ENCODE results near the gene RPS19BP1. TPM values are rescaled to one million over a fixed set of nuclear protein-coding genes. Genes with fewer than 3 reads are reported as not detected.

RPS19BP1 gene, protein sequence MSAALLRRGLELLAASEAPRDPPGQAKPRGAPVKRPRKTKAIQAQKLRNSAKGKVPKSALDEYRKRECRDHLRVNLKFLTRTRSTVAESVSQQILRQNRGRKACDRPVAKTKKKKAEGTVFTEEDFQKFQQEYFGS
- 100 to 1,000 TPM in 4 of 6 donors, 10 to 100 TPM in 2; 71.2 to 168 (median 106) TPM for total RNA-seq

DNA sequence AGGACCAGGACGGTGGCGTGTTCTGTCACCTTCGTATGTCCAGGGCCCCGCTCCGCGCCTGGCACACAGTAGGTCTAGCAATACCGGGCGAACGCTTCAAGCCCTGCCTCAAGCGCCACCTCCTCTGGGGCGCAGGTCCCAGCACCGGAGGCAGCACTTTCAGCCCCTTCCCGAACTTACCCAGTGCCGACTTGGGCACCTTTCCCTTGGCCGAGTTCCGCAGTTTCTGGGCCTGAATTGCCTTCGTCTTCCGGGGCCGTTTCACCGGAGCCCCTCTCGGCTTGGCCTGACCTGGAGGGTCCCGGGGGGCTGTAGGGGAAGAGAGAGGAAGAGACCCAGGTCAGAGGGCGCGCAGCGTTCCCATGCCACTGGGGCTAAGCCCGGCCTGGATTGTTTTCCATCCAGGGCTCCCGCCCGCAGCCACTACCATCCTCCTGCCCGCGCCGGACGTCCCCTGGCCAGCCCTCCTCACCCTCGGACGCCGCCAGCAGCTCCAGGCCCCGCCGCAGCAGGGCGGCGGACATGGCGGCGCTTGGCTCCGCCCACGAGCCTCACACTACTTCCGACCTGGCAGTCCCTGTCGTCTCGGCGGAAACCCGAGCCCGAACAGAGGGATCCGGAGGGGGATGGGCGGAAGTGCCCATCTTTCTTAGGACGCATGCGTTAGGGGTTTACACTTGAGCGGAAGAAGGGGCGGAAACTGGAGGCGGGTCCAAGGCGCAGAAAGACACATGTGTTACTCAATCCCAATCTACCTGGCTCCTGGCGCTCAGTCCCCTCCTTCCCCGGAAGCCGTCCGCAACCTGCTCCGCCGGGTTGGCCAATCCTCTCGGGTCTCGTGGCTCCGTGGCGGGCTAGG is at the start of gene RPS19BP1:
TSS of gene RPS19BP1 (minus strand) at position 534 of the 859 bp plus-strand sequence. CDS start at position 524, 10 bp downstream.
- no peaks in the 10 kb centered on the region for H3K27me3 ChIP-seq
- peak; percentile 93 to 94 for ATAC-seq (ENCODE audit: low FRiP score in 2 of 2)
- peak within 1 kb of the TSS; percentile 62 to 96 (median 88) for H3K4me3 ChIP-seq
- DNase-seq: peak; percentile 95 to 99
- peak within 1 kb of the TSS; percentile 91 to 97 (median 94) for H3K27ac ChIP-seq
- WGBS, 2 donors: 0 to 1% methylated on average over 22 to 62 of the region's 67 CpGs
- peaks cover 50 to 63% (median 53%) of the 10 kb centered on the region in 4 donors for H3K4me1 ChIP-seq
- H3K36me3 ChIP-seq: peaks cover 2 to 32% (median 18%) of the 10 kb centered on the region in 4 donors
- TF ChIP-seq POLR2A (IDR thresholded peaks at IDR 0.05) (peak in 3 of 4 donors; percentile 44 to 93 (median 85)), POLR2AphosphoS5 (IDR thresholded peaks at IDR 0.05) (peak; percentile 94 to 95), EP300 (IDR thresholded peaks at IDR 0.05) (peak in 1 of 4 donors; percentile 72)
- TF ChIP-seq, protein P1, sequence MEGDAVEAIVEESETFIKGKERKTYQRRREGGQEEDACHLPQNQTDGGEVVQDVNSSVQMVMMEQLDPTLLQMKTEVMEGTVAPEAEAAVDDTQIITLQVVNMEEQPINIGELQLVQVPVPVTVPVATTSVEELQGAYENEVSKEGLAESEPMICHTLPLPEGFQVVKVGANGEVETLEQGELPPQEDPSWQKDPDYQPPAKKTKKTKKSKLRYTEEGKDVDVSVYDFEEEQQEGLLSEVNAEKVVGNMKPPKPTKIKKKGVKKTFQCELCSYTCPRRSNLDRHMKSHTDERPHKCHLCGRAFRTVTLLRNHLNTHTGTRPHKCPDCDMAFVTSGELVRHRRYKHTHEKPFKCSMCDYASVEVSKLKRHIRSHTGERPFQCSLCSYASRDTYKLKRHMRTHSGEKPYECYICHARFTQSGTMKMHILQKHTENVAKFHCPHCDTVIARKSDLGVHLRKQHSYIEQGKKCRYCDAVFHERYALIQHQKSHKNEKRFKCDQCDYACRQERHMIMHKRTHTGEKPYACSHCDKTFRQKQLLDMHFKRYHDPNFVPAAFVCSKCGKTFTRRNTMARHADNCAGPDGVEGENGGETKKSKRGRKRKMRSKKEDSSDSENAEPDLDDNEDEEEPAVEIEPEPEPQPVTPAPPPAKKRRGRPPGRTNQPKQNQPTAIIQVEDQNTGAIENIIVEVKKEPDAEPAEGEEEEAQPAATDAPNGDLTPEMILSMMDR (IDR thresholded peaks at IDR 0.05): peak in 1 of 6 experiments; percentile 1
- H3K9me3 ChIP-seq: no peaks in the 10 kb centered on the region

DNA sequence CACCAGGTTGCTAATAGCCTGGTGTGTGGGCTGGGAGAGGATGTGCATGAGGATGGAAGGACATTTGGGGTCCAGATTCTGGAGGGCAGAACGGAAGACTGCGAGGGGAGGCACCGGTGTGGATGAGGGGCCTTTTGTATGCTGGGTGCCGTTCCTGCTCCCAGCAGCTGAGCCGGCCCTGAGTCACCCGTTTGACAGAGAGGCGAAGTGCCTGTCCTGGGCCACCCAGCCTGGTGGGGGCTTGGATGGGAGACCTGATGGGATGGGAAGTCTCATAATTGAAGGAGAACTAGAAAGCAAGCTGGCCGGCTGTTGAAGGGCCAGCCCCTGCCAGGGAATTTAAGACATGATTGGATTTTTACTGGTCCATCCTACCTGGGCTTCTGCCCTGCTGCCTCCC is 48.8 kb upstream of the RPS19BP1 start:
- Histone ChIP-seq H3K27me3 (no peaks in the 10 kb centered on the region), H3K4me1 (no peaks in the 10 kb centered on the region)

DNA sequence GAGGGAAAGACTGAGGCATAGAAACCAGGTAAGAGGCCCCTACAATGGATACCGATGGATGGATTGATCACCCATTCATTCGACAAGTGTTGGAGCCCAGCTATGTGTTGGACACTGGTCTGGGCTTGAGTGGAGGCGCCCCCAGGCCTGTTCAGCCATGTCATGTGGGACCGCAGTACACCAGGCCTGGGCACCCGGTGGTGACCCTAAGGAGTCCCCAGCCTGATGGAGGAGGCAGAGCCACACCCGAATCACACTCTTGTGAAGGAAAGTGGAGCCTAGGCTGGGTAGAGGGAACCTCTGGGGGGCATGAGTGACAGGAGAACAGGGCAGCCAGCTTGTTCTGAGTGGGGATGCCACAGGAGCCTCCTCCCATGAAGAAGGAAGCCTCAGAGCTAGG is 48.2 kb upstream of the RPS19BP1 start:
- Histone ChIP-seq H3K4me3 (no peak overlapping the region), H3K27me3 (no peaks in the 10 kb centered on the region), H3K36me3 (no peaks in the 10 kb centered on the region), H3K9me3 (no peaks in the 10 kb centered on the region), H3K27ac (no peak overlapping the region), H3K4me1 (no peaks in the 10 kb centered on the region)
- TF ChIP-seq EP300 (IDR thresholded peaks at IDR 0.05) (no peak), POLR2AphosphoS5 (IDR thresholded peaks at IDR 0.05) (no peak), POLR2A (IDR thresholded peaks at IDR 0.05) (no peak)
- TF ChIP-seq, protein P1 (IDR thresholded peaks at IDR 0.05): no peak
- 88 to 91% methylated on average over 4 to 6 of the region's 6 CpGs for WGBS, 2 donors
- ATAC-seq (ENCODE audit: low FRiP score in 2 of 2) (no peak), DNase-seq (no peak)

More for the DNA sequence above, 48.8 kb upstream of the RPS19BP1 start:
- H3K4me3 ChIP-seq: no peak overlapping the region
- 85 to 86% methylated on average over 8 of the region's 8 CpGs for WGBS, 2 donors
- H3K36me3 ChIP-seq: no peaks in the 10 kb centered on the region
- H3K27ac ChIP-seq: no peak overlapping the region
- DNase-seq (no peak), ATAC-seq (ENCODE audit: low FRiP score in 2 of 2) (no peak)
- no peak for TF ChIP-seq EP300 (IDR thresholded peaks at IDR 0.05)
- no peak for TF ChIP-seq POLR2A (IDR thresholded peaks at IDR 0.05)
- TF ChIP-seq, protein P1 (IDR thresholded peaks at IDR 0.05): no peak
- no peaks in the 10 kb centered on the region for H3K9me3 ChIP-seq

DNA sequence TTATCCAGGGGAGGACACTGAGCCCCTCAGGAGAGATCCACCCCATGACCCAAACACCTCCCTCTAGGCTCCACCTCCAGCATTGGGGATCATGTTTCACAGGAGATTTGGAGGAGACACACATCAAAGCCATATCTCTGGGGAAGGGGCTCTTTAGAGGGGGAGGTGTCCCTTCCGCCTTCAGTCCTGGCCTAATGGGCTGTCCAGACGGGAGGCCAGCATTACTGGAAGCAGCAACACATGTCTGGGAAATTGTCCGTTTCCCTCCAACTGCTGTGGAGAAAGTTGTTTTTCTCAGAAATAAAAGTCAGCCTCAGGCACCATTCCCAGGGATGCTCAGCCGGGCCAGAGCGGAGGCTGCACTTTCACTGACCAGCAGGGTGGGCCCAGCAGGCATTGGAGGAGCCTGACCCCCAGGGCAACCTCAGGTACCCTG is 47.5 kb upstream of the RPS19BP1 start:
- WGBS, 2 donors: 44 to 49% methylated on average over 4 to 5 of the region's 5 CpGs
- no peaks in the 10 kb centered on the region for H3K36me3 ChIP-seq
- no peaks in the 10 kb centered on the region for H3K4me1 ChIP-seq
- TF ChIP-seq POLR2AphosphoS5 (IDR thresholded peaks at IDR 0.05): no peak
- TF ChIP-seq EP300 (IDR thresholded peaks at IDR 0.05): no peak
- TF ChIP-seq, protein P1 (IDR thresholded peaks at IDR 0.05): no peak
- no peak for TF ChIP-seq POLR2A (IDR thresholded peaks at IDR 0.05)
- ATAC-seq (ENCODE audit: low FRiP score in 2 of 2) (no peak), DNase-seq (no peak)
- no peaks in the 10 kb centered on the region for H3K27me3 ChIP-seq
- no peak overlapping the region for H3K4me3 ChIP-seq
- H3K27ac ChIP-seq: no peak overlapping the region
- no peaks in the 10 kb centered on the region for H3K9me3 ChIP-seq
